NCI-H187 (cell line): ENCODE data around the gene PACS2.
"Not testable (repeated sequence)": the region's sequence is repeated elsewhere in the genome, so short reads cannot be mapped to it uniquely, and the experiment has no call there.

Source experiments
- DNase-seq, 2 experiments: peaks; one replicate each; lab custom pipeline; 2025; lab: John Stamatoyannopoulos, UW

The PACS2 gene

DNA sequence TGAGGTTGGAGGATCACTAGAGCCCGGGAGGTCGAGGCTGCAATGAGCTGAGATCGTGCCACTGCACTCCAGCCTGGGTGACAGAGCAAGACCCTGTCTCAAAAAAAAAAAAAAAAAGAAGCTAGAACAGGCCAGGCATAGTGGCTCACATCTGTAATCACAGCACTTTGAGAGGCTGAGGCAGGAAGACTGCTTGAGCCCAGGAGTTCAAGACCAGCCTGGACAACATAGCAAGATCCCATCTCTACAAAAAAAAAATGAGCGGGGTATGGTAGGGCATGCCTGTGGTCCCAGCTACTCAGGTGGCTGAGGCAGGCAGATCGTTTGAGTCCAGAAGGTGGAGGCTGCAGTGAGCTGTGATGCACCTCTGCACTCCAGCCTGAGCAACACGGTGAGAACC, 25.6 kb upstream of the PACS2 start:
- DNase-seq, result not testable (repeated sequence)

DNA sequence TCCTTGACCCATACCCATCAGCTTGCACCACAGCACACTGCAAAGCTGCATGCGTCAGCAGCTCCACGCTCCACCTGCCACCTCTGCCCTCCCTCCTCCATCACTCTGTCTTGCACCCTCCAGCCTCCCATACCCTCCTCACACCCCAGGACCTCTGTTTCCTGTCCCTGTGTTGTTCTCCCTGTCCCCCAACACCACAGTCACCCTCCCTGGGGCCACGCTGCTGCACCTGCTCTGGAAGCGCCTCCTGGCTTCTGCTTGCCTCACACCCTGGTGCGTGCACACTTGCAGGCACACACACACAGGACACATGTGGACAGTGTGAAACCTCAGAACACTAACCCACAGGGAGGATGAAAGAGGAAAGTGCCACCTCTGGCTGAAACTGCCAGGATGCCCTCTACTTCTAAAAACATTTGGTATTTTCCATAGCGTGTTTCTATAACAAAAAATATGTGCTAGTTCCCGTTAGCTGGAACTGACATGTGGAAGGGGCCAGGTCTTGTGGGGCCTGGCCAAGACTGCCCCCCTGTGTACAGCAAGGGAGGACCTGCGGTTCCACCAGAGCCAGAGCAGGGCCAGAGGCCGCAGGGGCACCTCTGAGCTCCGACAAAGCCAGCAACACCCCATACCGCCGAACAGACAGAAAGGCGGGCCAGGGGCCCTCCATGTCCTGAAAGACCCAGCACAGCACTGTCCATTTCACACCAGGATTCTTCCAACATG, 23.8 kb upstream of the PACS2 start:
- DNase-seq, result no peak

DNA sequence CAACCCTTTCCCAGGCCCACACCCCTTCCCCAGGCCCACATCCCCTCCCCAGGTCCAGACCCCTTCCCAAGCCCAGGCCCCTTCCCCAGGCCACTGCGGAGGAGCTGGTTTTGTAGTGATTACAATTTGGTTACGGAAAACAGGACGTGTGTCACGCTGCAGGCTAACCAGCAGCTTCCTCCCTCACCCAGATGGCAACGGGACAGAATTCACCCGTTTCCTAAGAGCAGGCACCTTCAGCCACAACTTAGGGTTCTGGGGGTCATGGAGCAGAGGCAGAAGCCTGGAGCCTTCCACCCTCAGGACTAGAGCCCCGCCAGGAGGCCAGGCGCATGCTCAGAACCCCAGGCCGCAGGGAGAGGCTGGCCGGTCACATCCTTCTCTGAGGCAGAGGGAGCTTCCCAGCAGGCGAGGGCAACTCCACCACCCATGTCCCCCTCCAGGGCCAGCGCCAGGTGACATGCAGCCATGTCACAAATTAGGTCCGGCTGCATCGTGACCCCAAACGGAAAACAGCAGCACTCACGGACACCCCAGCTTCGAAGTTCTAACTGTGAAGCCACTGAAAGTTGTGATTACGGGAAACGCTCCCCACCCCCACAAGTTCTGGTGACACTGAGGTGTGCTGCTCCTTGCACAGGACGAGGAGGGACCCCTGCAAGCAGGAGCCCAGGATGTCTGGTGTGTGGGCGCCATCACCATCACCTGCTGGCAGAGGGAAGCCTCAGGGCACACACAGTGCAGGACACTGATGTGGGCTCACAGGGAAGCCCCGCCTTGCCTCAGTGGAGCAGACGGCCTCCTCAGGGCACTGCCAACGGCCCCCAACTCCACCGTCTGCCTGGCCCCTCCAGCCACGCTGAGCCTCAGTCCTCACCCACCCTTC, 21.5 kb upstream of the PACS2 start:
- DNase-seq, result no peak

DNA sequence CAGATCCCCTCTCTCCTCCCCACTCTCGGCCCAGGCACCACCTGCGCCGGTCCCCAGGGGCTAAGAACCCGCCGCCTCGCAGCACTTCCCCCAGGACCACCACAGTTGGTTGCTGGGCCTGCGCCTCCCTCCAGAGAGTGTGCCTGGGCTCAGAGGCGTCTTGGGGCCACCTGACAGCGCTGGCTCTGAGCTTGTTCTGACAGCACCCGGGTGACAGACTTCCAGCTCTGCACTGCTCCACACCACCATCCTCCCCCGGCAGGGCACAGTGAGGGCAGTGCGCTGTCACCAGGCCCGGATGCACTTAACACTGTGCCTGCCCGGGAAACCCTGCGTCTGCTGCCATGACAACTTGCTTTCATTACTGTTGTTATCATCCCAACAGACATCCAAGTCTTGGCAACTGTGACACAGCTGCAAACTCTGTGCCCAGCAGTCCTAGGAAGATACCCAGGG, 20.4 kb upstream of the PACS2 start:
- DNase-seq, result no peak

DNA sequence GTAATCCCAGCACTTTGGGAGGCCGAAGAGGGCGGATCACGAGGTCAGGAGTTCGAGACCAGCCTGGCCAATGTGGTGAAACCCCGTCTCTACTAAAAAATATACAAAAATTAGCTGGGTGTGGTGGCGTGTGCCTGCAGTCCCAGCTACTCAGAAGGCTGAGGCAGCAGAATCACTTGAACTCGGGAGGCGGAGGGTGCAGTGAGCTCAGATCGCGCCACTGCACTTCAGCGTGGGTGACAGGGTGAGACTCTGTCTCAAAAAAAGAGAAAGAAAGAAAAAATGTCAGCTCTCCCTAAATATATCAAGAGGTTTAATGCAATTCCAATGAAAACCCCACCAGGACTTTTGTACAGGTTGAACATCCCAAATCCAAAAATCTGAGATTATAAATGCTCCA, 17.2 kb upstream of the PACS2 start:
- not testable (repeated sequence) for DNase-seq

DNA sequence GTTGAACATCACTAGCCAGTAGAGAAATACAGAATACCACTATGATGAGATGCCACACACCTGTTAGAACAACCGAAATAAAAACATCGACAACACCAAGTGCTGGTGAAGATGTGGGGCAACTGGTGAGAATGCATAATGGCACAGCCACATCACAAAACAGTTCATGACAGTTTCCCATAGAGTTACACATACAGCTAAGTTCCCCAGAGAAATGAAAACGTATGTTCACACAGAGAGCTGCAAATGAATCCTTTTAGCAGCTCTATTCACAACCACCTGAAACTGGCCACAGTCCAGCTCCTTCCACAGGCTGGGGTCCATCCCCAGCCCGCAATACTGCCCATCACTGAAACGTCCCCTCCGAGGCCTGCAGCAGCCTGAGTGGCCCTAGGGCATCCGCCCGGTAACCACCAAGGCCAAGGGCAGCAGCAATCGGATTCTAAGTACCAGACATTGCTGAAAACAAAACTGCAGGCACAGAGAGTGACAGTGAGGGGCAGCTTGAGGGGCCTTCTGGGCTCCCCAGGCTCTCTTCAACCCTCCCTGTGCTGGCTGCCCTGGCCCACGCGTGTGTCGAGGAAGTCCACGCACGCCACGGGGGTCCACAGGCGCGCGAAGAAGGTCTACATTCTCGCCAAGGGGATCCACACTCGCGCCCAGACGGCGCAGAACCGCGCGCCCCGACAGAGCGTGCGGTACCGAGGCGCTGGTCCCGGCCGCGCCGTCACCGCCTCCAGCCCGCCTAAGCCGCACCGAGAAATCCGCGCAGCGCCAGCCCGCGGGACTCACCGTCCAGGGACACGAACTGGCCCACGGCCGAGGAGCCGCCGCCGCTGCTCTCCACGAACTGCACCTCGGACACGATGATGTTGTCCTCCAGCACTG, 14.7 kb upstream of the PACS2 start:
- DNase-seq, result no peak

DNA sequence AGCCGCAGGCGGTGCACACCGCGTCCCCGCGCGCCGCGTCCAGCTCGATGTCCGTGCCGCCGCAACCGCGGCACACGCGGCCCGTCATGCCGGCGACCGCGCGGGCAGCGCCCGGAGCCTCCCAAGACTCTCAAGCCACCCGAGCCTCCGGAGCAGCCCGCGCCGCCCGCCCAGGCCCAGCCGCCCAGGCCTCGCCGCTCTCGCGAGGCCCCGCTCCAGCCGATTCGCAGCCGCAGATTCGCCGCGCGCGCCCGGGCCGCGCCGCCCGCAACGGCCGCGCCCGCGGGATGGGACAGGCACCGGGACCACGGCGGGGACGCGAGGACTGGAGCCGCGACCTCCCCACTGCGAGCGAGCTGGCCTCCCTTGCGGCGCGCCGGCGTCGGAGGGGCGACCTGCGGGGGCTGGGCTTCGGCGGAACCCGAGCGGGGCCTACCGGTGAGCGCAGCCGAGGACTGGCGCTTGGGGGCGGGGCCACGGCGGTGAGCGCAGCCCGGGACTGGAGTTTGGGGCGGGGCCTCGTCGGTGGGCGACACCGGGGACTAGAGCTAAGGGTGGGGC, 13.9 kb upstream of the PACS2 start, which contains the start of gene BRF1:
BRF1 (minus strand) TSS at position 460 of the 561 bp plus-strand sequence; CDS start at position 88, 372 bp downstream.
- DNase-seq, result peak in 1 of 2 experiments; percentile 97

DNA sequence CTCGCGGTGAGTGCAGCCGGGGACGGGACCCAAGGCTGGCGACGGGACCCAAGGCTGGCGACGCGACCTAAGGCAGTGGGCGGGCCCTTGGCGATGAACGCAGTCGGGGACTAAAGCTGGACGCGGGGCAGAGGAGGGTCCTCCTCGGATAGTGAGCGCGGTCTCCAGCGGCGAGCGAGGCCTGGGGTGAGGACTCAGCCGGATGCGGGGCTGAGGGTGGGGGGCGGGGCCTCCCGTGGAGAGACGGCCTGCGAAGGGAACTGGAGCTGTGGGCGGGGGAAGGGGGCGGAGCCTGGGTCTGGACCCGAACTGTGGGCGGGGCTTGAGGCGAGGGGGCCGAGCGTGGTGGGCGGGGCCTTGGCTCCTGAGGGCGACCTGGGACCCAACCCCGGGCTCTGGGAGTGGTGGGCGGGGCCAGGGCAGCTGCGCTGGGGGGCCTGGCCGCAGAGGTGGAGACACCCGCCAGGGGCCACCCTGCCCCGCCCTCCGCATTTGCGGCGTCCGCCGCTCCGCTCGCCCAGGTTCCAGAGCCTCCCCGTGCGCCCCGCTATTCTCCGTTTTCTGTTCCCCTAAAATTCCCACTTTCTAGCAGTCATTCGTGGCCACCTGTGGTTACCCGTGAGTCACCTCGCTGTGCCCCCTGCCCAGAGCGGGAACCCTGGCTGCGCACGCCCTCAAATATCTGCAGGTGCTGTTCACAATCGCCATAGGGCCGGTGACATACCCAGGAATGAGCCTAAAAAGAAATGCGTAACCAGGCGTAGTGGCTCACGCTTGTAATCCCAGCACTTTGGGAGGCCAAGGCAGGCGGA, 13.2 kb upstream of the PACS2 start:
- DNase-seq, result peak; percentile 95 to 98

DNA sequence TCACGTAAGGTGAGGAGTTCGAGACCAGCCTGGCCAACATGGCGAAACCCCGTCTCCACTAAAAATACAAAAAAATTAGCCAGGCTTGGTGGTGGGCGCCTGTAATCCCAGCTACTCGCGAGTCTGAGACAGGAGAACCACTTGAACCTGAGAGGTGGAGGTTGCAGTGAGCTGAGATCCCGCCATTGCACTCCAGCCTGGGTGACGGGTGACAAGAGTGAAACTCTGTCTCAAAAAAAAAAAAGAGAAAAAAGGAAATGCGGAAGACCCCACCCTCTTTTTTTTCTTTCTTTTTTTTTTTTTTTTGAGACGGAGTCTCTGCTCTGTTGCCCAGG, 12.7 kb upstream of the PACS2 start:
- not testable (repeated sequence) for DNase-seq

DNA sequence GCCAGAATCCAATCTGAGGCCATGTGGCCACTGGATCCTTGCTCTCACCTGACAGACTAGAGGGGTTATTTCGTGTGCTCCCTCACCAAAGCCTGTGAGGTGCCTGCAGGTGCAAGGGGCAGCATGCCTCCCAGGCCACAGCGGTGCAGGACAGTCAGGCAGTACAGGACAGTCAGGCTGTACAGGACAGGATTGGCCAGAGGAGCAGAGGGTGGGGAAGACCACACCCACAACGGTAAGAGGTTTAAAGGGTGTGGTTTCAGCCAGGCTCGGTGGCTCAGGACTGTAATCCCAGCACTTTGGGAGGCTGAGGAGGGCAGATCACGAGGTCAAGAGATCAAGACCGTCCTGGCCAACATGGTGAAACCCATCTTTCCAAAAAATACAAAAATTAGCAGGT, 10.6 kb upstream of the PACS2 start:
- no peak for DNase-seq

DNA sequence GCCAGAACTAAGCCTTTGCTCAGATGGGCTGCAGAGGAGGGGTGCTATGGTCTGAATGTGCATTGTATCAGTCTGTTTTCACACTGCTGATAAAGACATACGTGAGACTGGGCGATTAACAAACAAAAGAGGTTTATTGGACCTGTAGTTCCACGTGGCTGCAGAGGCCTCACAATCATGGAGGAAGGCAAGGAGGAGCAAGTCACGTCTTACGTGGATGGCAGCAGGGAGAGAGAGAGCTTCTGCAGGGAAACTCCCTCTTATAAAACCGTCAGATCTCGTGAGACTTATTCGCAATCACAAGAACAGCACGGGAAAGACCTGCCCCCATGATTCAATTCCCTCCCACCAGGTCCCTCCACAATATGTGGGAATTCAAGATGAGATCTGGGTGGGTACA, 10.0 kb upstream of the PACS2 start:
- no peak for DNase-seq

DNA sequence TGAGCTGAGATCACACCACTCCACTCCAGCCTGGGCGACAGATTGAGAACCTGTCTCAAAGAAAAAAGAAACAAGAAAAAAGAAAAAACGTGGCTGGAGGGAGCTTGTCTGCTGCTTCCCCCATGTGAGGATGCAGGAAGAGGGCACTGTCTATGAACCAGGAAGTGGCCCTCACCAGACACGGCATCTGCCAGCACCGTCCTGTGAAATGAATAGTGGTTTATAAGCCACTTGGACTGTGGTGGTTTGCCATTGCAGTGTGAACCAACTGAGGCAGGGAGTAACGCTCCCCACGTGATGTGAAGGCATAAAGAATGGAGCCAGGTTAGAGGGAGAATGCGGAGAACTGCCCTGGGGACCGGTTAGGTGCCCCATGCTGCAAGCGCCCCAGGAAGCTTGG, 9.2 kb upstream of the PACS2 start:
- no peak for DNase-seq

DNA sequence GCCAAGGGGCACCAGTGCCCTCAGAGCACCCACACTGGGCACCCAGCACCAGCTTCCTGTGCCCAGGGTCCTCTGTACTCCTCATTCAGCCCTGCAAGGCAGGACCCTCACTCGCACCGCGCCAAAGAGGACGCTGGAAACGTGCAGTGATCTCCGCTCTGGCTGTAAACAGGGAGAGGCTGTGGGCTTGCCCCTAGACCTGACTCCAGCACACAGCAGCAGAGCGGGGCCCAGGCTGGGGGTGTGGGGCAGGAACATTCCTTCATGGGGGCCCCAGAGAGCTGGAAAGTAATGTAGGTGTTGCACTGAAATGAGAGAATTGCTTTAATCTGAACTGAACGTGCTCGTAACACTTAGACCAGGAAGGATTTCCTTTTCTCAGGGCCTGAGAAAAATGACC, 8.8 kb upstream of the PACS2 start:
- DNase-seq, result no peak

DNA sequence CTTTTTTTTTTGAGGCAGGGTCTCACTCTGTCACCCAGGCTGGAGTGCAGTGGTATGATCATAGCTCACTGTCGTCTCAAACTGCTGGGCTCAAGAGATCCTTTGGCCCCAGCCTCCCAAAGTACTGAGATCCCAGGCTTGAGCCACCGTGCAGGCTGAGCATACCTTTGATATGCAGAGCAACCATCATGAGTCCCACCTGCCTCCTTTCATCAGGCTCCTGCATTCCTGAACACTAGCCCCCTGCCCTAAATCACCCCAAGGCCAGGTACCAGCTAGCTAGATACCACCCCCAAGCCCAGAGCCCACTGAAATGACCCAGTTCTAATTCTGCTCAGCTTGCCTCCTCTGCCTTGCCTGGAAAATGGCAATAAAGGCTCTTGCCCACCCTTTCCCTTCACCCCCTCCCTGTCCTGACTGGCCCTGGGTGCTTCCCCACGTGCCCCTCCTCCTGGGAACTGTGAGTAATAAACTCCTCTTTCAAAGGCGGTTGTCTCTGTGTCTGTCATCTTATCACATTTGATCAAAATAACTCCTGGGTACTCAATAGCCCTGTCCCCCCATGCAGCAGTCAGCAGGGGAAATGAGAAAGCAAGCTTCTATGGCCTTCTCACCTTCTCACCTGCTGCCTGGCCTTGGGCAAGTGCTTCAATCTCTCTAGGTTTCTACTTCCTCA, 7.4 kb upstream of the PACS2 start:
- DNase-seq, result no peak

DNA sequence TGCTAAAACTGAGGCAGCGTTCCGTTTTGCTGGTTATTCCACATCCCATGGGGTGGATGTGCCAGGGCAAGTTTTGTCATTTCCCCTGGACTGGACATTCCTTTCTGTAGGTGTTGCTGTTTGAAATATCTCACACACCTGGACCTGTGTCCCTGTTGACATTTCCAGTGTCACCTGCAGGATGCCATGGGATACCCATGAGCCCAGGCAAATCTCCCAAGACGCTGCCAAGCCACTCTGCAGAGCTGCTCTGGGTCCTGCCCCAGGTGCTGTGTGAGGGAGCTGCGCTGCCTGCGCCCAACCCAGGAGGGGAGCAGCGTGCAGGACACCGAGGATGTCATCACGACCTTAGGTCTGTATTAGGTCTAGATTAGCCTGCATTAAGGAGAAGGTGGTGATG, 5.2 kb upstream of the PACS2 start:
- DNase-seq, result no peak

DNA sequence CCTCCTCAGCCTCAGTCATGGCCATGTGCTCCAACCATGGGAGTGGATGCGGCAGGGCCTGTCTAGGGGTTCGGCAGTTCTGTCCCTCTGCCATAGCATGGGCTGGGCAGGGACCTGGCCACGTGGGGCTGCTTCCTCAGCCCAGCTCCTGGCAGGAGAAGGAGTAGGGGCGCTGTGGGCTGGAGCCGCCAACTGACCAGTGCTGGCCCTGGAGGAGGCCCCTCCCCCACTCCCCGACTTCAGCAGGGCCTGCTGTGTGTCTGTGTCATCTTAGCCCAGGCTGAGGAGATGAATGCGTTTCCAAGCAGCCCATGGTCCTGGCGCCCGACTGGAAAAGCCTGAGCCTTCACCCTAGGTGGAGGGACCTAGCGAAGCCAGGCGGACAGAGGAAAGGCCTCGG, 2.7 kb upstream of the PACS2 start:
- no peak for DNase-seq

DNA sequence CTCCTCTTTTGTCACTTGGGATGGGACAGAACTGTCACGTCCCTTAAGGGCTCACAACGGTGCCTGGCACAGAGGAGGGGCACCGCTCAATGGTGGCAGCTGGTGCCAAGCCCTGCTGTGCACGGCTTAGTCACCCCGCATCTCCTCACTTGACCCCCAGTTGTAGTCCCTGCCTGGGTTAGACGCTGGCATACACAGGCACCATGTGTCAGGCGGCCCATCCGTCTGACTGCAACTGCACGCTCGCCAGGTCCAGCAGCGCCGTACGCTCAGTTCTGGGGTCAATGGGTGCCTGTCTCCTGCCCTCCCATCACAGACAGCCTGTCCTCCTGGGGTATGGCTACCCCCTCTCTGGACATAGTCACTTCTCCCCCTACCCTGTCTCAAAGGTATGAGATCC, 1.6 kb upstream of the PACS2 start:
- DNase-seq, result no peak

DNA sequence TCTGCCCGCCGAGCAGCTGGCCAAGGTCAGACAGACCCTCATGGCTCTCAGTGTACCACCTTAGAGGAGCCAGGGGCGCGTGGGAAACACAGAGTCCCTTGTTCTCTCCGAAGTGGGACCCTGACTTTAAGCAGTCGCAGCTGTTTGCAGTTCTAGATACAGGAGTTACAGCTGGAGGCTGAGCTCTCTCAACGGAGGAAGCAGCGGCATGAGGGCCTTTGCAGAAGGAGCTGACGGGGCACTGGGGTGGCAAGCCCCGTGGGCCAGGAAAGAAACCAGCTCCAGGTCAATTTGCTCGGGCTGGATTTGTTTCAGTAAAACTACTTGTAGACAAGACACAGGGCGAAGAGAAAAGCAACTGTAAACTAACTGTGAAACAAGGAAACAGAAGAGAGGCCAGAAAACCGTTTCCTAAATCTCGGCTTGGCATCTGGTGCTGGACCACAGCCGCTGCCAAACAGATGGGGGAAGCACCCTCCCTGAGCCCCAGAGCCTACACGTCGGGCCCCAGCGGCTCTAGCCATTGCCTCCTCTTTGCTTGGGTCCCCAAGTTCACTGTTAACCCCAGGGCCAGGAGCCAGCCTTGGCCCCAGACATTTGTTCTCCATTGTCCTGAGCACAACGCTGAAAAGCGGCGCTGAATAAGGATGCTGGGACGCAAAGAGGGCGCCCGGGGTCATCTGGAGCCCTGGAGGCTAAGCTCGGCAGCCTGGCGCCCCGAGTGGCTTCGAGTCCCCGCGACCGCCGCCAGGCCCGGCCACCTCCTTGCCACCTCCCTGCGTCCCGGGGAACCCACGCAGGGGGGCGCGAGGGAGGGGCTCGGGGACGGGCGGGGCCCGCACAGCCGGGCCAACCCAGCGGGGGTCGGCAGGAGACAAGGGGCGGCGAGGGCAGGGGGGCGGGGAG, 914 bp upstream of the PACS2 start:
- no peak for DNase-seq

DNA sequence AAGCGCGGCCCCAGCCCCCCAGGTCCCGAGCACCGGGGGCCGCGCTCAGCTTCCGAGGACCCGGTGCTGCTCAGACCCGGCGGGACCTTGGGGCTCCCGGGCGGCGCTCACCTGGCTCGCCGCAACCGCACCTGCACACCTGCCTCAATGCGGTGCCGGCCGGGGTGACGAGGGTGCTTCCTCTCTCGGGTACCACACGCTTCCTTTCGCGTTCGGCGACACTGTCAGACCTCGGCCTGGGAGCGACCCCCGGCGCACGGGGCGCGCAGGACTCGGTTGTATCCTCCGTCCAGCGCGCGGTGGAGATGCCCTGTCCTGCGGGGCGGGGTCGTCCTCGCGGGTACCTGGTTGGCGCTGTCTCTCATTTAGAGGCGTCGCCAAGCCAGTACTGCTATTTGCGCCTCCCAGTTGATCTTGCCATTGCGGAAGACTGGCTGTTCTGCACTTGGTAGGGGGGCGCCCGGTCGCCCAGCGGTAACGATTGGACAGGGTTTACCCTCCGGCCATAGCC, 718 bp downstream of the PACS2 start:
- DNase-seq, result no peak
